ENCODE data around the gene AGT.

DNA sequence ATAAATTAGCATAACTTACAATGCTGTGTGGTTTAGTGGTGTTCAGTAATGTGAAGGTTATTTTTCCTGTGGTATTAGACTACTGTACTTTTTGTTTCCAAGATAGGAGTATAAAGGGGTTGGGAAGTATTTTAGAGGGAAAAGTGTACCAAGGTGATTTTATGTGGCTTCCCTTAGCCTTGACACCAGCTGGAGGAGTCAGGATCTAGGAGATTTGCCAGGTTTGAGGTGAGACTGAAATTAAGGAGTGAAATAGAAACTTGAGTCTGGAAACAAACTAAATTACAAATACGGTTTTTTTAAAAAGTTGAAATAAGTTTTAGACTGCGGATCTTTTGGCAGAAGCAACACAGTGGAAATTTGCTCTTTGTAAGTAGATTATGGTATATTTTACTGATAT lies 39.3 kb downstream of the AGT start:
- TF ChIP-seq, protein P1, sequence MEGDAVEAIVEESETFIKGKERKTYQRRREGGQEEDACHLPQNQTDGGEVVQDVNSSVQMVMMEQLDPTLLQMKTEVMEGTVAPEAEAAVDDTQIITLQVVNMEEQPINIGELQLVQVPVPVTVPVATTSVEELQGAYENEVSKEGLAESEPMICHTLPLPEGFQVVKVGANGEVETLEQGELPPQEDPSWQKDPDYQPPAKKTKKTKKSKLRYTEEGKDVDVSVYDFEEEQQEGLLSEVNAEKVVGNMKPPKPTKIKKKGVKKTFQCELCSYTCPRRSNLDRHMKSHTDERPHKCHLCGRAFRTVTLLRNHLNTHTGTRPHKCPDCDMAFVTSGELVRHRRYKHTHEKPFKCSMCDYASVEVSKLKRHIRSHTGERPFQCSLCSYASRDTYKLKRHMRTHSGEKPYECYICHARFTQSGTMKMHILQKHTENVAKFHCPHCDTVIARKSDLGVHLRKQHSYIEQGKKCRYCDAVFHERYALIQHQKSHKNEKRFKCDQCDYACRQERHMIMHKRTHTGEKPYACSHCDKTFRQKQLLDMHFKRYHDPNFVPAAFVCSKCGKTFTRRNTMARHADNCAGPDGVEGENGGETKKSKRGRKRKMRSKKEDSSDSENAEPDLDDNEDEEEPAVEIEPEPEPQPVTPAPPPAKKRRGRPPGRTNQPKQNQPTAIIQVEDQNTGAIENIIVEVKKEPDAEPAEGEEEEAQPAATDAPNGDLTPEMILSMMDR (conservative IDR thresholded peaks at IDR 0.05 in 1 of 2, IDR thresholded peaks at IDR 0.05 in 1 of 2; ENCODE audit: extremely low read depth in 1 of 2, insufficient read depth in 1 of 2, low read depth in 1 of 2, low read length in 2 of 2): no peak
- TF ChIP-seq EZH2 (IDR thresholded peaks at IDR 0.05; ENCODE audit: borderline replicate concordance, low read length): no peak
